Lung (tissue), 12 donors: Measurements from ENCODE around the gene DOCK8. TPM values are rescaled to one million over a fixed set of nuclear protein-coding genes. Genes with fewer than 3 reads are reported as not detected.

Source experiments
- ATAC-seq: fragments of 200-7000 bp; cut with Tn5 transposase; one replicate; pipeline ENCODE4 v1.9.1; 2020; ENCODE audit warnings: moderate number of reproducible peaks; ENCODE audit not compliant: insufficient read depth, low FRiP score
- DNase-seq, 3 donors: peaks; one replicate each; pipeline ENCODE4 v3.0.0-alpha.2; 2013 to 2017
- H3K27ac ChIP-seq, 2 donors: one replicate each; pipeline ENCODE4 v1.5.1; 2013; ENCODE audit warnings: mild to moderate bottlenecking in 2 of 2, moderate library complexity in 2 of 2, control low read depth in 1 of 2, inconsistent platforms in 1 of 2, low read depth in 1 of 2, low read length in 1 of 2
- H3K27me3 ChIP-seq, 3 donors: one replicate each; pipeline ENCODE4 v1.5.1; 2013; ENCODE audit warnings: low read length in 2 of 3; ENCODE audit not compliant: control insufficient read depth in 3 of 3, insufficient read depth in 3 of 3
- H3K36me3 ChIP-seq, 4 donors: one replicate each; pipeline ENCODE4 v1.5.1; 2013; ENCODE audit warnings: low read length in 4 of 4, mild to moderate bottlenecking in 1 of 4, moderate library complexity in 1 of 4; ENCODE audit not compliant: control insufficient read depth in 4 of 4, insufficient read depth in 4 of 4
- H3K4me1 ChIP-seq, 5 donors: one replicate each; pipeline ENCODE4 v1.5.1; 2013; ENCODE audit warnings: low read length in 5 of 5, mild to moderate bottlenecking in 2 of 5, moderate library complexity in 1 of 5; ENCODE audit not compliant: control insufficient read depth in 5 of 5, insufficient read depth in 5 of 5
- H3K4me3 ChIP-seq: one replicate; pipeline ENCODE4 v1.5.1; 2013; ENCODE audit warnings: mild to moderate bottlenecking, control low read depth, moderate library complexity
- H3K9ac ChIP-seq, 2 donors: one replicate each; pipeline ENCODE4 v1.5.1; 2013; ENCODE audit warnings: low read length in 2 of 2, control low read depth in 1 of 2; ENCODE audit not compliant: insufficient read depth in 1 of 2
- H3K9me3 ChIP-seq, 4 donors: one replicate each; pipeline ENCODE4 v1.5.1; 2013; ENCODE audit warnings: low read length in 3 of 4, mild to moderate bottlenecking in 1 of 4, moderate library complexity in 1 of 4; ENCODE audit not compliant: control insufficient read depth in 4 of 4, insufficient read depth in 3 of 4
- WGBS, 2 donors: extraction: QIAGEN DNeasy Blood & Tissue Kit; methylation state at CpG; one replicate each; pipeline ENCODE4 v1.1.7; 2013; 5-methylcytosine and 5-hydroxymethylcytosine counted together
- polyA plus RNA-seq, 2 donors: library from polyadenylated mRNA; stranded (reverse); fragments of 200-250 nt; gene quantifications; one replicate each; pipeline ENCODE4 v1.2.1, GENCODE V29; 2013
- total RNA-seq, 2 donors: library from RNA; depleted of rRNA in 1 of 2; stranded (reverse); fragments of >200 nt in 1 of 2; gene quantifications; one replicate each; pipeline ENCODE4 v1.2.1, GENCODE V29; 2014 to 2021
- TF ChIP-seq, protein P1 (sequence below): IDR thresholded peaks from 2 replicates; pipeline ENCODE4 v1.5.1; 2012; ENCODE audit warnings: mild to moderate bottlenecking; ENCODE audit errors: control extremely low read depth, extremely low read depth
- donor health status: control.
- donor health status: control.
- donor health status: Bipolar disorder and iron deficiency.
- donor health status: healthy.
- donor health status: DM: yes; HTN: yes; CAD: no.

Gene DOCK8
- total and polyA plus RNA-seq, 4 donors, result 9.6 to 75.1 (median 27.3) TPM

DNA sequence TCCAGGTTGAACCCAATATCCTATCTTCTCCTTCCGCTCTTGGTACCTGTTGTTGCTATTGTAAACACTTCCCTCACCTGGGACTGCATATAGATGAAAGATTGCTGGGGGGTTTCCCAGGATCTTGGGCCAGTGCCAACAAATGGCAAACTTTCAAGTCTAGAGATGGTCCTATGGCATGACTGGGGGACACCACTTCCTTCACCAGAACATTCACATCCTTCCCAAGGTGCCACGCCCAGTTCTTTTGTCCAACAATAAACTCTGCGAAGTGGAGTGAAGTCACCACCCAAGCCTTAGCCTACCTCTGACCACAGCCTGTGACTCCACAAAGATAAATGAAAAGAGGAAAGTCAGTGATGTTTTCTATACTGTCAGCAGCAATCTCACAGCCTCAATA lies 34.4 kb downstream of the DOCK8 start:
- no peak overlapping the region for H3K4me3 ChIP-seq
- no peaks in the 10 kb centered on the region for H3K9me3 ChIP-seq
- ATAC-seq (no peak), DNase-seq (no peak)
- no peaks in the 10 kb centered on the region for H3K36me3 ChIP-seq
- no peak overlapping the region for H3K27ac ChIP-seq
- TF ChIP-seq, protein P1, sequence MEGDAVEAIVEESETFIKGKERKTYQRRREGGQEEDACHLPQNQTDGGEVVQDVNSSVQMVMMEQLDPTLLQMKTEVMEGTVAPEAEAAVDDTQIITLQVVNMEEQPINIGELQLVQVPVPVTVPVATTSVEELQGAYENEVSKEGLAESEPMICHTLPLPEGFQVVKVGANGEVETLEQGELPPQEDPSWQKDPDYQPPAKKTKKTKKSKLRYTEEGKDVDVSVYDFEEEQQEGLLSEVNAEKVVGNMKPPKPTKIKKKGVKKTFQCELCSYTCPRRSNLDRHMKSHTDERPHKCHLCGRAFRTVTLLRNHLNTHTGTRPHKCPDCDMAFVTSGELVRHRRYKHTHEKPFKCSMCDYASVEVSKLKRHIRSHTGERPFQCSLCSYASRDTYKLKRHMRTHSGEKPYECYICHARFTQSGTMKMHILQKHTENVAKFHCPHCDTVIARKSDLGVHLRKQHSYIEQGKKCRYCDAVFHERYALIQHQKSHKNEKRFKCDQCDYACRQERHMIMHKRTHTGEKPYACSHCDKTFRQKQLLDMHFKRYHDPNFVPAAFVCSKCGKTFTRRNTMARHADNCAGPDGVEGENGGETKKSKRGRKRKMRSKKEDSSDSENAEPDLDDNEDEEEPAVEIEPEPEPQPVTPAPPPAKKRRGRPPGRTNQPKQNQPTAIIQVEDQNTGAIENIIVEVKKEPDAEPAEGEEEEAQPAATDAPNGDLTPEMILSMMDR, result no peak
- no peaks in the 10 kb centered on the region for H3K4me1 ChIP-seq
- WGBS, 2 donors, result 58 to 73% methylated on average over 3 of the region's 3 CpGs
- no peaks in the 10 kb centered on the region for H3K27me3 ChIP-seq
- no peak overlapping the region for H3K9ac ChIP-seq

DNA sequence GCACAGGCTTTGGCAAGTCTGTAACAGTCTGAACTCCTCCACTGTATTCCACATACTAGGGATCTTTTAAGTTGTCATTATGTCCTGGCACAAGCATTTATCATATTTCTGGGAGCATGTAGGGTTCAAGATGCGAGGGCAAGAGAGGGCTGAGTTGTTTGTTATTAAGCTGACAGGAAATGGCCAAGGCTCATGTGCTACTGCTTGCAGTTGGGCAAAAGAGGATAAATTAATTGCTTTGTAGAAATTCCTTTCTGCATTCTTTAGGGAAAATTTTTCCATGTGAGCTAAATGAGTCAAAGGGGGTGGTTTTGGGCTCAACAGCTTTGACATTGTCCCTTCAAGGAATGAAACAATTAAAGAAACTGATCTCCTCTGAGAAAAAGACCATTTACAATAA lies 35.4 kb downstream of the DOCK8 start:
- DNase-seq (no peak), ATAC-seq (no peak)
- H3K9me3 ChIP-seq, result no peaks in the 10 kb centered on the region
- WGBS, 2 donors, result 66 to 75% methylated on average over 1 of the region's 1 CpG
- TF ChIP-seq, protein P1, result no peak
- H3K27ac ChIP-seq, result no peak overlapping the region
- no peaks in the 10 kb centered on the region for H3K4me1 ChIP-seq
- no peak overlapping the region for H3K4me3 ChIP-seq
- H3K36me3 ChIP-seq, result no peaks in the 10 kb centered on the region
- no peak overlapping the region for H3K9ac ChIP-seq
- H3K27me3 ChIP-seq, result no peaks in the 10 kb centered on the region

DNA sequence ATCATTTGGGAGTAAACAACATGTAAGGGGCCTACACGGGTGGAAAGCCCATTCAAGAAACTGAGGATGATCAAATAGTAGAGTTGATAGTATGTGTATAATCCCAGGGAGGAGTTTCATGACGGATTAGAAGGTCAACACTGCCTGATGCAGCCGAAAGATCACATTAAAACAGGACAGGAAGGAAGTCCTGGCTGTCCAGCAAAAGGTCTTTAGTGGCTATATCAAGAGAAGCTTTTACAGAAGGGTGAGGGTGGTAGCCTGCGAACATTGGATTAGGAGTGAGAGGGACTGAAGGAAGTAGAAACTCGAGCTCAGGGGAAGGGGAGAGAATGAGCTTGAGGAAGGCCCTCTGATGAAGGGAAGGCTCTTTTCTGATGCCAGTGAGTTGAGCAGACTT lies 36.0 kb downstream of the DOCK8 start:
- WGBS, 2 donors, result 38 to 57% methylated on average over 5 of the region's 5 CpGs
- ATAC-seq, result no peak
- H3K4me1 ChIP-seq, result no peaks in the 10 kb centered on the region

DNA sequence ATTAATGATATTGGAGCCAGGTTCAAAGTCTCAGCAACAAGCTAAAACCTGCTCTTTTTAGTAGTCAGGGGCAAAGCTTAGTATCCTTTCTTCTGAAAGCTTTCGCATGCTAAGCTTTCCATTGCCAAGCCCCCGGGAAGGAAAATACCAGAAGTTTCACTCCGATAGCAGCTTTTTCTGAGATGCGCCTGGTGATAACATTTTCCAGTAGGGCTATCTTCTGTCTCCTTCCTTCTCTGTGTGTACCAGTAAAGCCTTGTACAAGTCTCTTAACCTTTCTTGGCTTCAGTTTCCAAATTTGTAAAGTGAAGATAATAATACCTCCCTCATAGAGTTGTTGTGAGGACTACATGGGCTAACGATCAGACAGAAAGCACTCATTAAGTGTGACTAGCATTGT lies 36.7 kb downstream of the DOCK8 start:
- WGBS, 2 donors, result 95 to 98% methylated on average over 5 of the region's 5 CpGs
- Histone ChIP-seq H3K27me3 (no peaks in the 10 kb centered on the region), H3K9ac (no peak overlapping the region), H3K4me3 (no peak overlapping the region), H3K36me3 (no peaks in the 10 kb centered on the region), H3K9me3 (no peaks in the 10 kb centered on the region), H3K4me1 (no peaks in the 10 kb centered on the region), H3K27ac (no peak overlapping the region)
- no peak for DNase-seq
- TF ChIP-seq, protein P1, result no peak
- ATAC-seq, result no peak

More for the DNA sequence above, 36.0 kb downstream of the DOCK8 start:
- TF ChIP-seq, protein P1, result no peak
- Histone ChIP-seq H3K27ac (no peak overlapping the region), H3K36me3 (no peaks in the 10 kb centered on the region), H3K4me3 (no peak overlapping the region), H3K27me3 (no peaks in the 10 kb centered on the region), H3K9ac (no peak overlapping the region), H3K9me3 (no peaks in the 10 kb centered on the region)
- no peak for DNase-seq
